MM.1S (cell line): ENCODE results near the gene TICAM1.
A peak's percentile ranks its signal among the peaks of the same experiment; 100 is the strongest.

Source experiments
- DNase-seq: peaks from one replicate; pipeline ENCODE4 v3.0.0-alpha.2; 2015
- H2AFZ ChIP-seq: fragments of 300-600 bp; sonication (generic); 2 replicates; pipeline ENCODE4 v1.6.0; 2016; ENCODE audit warnings: antibody characterized with exemption, low read length
- H3F3A ChIP-seq: fragments of 300-600 bp; sonication (generic); 2 replicates; pipeline ENCODE4 v1.6.1; 2016; ENCODE audit warnings: mild to moderate bottlenecking, antibody characterized with exemption, low read length, moderate library complexity, mixed read lengths; ENCODE audit not compliant: insufficient read depth
- H3K27ac ChIP-seq: fragments of 300-600 bp; sonication (generic); 2 replicates; pipeline ENCODE4 v1.5.1; 2016; ENCODE audit warnings: mild to moderate bottlenecking, low read length
- H3K27me3 ChIP-seq: fragments of 300-600 bp; sonication (generic); replicated peaks from 2 replicates; pipeline ENCODE4 v1.6.0; 2016; ENCODE audit warnings: low read length; ENCODE audit not compliant: insufficient read depth
- H3K36me3 ChIP-seq: fragments of 300-600 bp; sonication (generic); replicated peaks from 2 replicates; pipeline ENCODE4 v1.6.1; 2016; ENCODE audit warnings: mild to moderate bottlenecking, low read length, mixed read lengths; ENCODE audit not compliant: insufficient read depth
- H3K4me1 ChIP-seq: fragments of 300-600 bp; sonication (generic); 2 replicates; pipeline ENCODE4 v1.6.1; 2016; ENCODE audit warnings: low read length, mixed read lengths
- H3K4me2 ChIP-seq: fragments of 300-600 bp; sonication (generic); 2 replicates; pipeline ENCODE4 v1.6.0; 2016; ENCODE audit warnings: low read depth, low read length
- H3K4me3 ChIP-seq: fragments of 300-600 bp; sonication (generic); 2 replicates; pipeline ENCODE4 v1.5.1; 2016; ENCODE audit warnings: low read length, mixed read lengths
- H3K79me2 ChIP-seq: fragments of 300-600 bp; sonication (generic); 2 replicates; pipeline ENCODE4 v1.6.1; 2016; ENCODE audit warnings: mixed run types, low read length, mixed read lengths
- H3K9ac ChIP-seq: fragments of 300-600 bp; sonication (generic); 2 replicates; pipeline ENCODE4 v1.6.1; 2016; ENCODE audit warnings: low read length, mixed read lengths
- H3K9me2 ChIP-seq: fragments of 300-600 bp; sonication (generic); replicated peaks from 2 replicates; pipeline ENCODE4 v1.6.1; 2016; ENCODE audit warnings: mild to moderate bottlenecking, low read length, mixed read lengths; ENCODE audit not compliant: insufficient read depth
- H3K9me3 ChIP-seq: fragments of 300-600 bp; sonication (generic); replicated peaks from 2 replicates; pipeline ENCODE4 v1.6.1; 2016; ENCODE audit warnings: mild to moderate bottlenecking, low read length, mixed read lengths; ENCODE audit not compliant: insufficient read depth
- H4K20me1 ChIP-seq: fragments of 300-600 bp; sonication (generic); 2 replicates; pipeline ENCODE4 v1.6.1; 2016; ENCODE audit warnings: mild to moderate bottlenecking, low read length, moderate library complexity, mixed read lengths; ENCODE audit not compliant: insufficient read depth
- EZH2 ChIP-seq: fragments of 300-600 bp; sonication (generic); optimal IDR thresholded peaks from 2 replicates; pipeline ENCODE3; 2017; ENCODE audit warnings: low read depth, mild to moderate bottlenecking, antibody characterized with exemption, low read length, mixed read lengths
- EZH2phosphoT487 ChIP-seq: fragments of 300-600 bp; sonication (generic); IDR thresholded peaks from 2 replicates; pipeline ENCODE4 v1.6.1; 2018; ENCODE audit warnings: antibody characterized with exemption, low read length
- TF ChIP-seq, protein P1 (sequence below): fragments of 300-600 bp; sonication (generic); IDR thresholded peaks from 2 replicates; pipeline ENCODE4 v1.5.1; 2016; ENCODE audit warnings: antibody characterized with exemption, low read length, mixed read lengths

TICAM1 gene

DNA sequence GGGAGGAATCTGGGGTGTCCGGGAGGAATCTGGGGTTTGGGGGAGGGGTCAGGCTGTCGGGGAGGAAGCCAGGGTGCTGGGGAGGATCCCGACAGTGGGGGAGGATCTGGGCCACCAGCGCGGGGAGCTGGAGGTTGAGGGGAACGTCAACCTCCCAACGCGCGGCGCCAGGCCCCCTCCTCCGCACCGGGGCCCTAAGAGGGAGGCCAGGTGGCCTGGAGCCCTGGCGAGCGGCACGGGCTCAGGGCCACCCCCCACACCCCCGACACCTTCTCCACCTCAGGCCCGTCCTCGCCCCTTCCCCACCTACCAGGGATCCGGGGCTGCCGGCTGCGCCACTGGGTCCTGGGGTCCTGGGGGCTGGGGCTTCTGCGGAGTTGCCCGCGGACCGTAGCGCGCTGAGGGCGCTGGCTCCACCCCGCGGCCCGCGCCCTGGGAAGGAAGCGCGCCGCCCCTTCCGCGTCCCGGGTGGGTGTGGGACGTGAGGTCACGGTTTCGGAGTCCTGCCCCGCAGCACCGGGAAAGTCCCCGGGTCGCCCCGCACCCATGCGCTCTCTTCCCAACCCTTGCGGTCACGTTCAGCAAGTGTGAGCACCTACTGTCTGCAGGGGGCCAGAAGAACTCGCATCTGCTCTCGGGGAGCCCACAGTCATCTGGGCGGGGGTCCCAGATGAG lies at the start of gene TICAM1:
Gene TICAM1 (minus strand): TSS at position 409 of the 675 bp plus-strand sequence. CDS start 13,335 bp downstream, outside the sequence.
- no peaks in the 10 kb centered on the region for H3K9me3 ChIP-seq
- H4K20me1 ChIP-seq = no peaks in the 10 kb centered on the region
- peaks cover 15% of the 10 kb centered on the region for H3F3A ChIP-seq
- H3K36me3 ChIP-seq = no peaks in the 10 kb centered on the region
- H3K27me3 ChIP-seq = no peaks in the 10 kb centered on the region
- TF ChIP-seq EZH2 = no peak
- TF ChIP-seq EZH2phosphoT487 = no peak
- TF ChIP-seq, protein P1, sequence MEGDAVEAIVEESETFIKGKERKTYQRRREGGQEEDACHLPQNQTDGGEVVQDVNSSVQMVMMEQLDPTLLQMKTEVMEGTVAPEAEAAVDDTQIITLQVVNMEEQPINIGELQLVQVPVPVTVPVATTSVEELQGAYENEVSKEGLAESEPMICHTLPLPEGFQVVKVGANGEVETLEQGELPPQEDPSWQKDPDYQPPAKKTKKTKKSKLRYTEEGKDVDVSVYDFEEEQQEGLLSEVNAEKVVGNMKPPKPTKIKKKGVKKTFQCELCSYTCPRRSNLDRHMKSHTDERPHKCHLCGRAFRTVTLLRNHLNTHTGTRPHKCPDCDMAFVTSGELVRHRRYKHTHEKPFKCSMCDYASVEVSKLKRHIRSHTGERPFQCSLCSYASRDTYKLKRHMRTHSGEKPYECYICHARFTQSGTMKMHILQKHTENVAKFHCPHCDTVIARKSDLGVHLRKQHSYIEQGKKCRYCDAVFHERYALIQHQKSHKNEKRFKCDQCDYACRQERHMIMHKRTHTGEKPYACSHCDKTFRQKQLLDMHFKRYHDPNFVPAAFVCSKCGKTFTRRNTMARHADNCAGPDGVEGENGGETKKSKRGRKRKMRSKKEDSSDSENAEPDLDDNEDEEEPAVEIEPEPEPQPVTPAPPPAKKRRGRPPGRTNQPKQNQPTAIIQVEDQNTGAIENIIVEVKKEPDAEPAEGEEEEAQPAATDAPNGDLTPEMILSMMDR = no peak
- no peaks in the 10 kb centered on the region for H3K9me2 ChIP-seq
- H2AFZ ChIP-seq = peak within 1 kb of the TSS; percentile 95
- peak within 1 kb of the TSS; percentile 20; the same call in 1 of the 2 replicates for H3K27ac ChIP-seq
- H3K9ac ChIP-seq = peak within 1 kb of the TSS; percentile 84
- H3K4me1 ChIP-seq = peaks cover 7% of the 10 kb centered on the region
- peak within 1 kb of the TSS; percentile 65 for H3K4me2 ChIP-seq
- peak; percentile 82 for DNase-seq
- H3K79me2 ChIP-seq = peaks cover 42% of the 10 kb centered on the region
- H3K4me3 ChIP-seq = peak within 1 kb of the TSS; percentile 96

DNA sequence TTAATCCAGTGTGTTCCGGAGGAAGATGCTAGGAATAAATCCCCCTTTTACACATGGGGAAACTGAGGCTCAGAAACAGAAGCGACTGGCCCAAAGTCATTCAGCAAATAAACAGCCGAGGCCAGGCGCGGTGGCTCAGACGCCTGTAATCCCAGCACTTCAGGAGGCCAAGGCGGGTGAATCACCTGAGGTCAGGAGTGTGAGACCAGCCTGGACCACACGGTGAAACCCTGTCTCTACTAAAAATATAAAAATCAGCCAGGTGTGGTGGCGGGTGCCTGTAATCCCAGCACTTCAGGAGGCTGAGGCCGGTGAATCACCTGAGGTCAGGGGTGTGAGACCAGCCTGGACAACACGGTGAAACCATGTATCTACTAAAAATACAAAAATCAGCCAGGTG lies 47.5 kb upstream of the TICAM1 start:
- Histone ChIP-seq H3K4me2 (no peak overlapping the region), H3K9me3 (no peaks in the 10 kb centered on the region), H3K4me1 (no peaks in the 10 kb centered on the region), H3K4me3 (no peak overlapping the region), H3K9ac (no peak overlapping the region), H3K27ac (no peak overlapping the region), H3K36me3 (no peaks in the 10 kb centered on the region), H4K20me1 (no peaks in the 10 kb centered on the region), H3K79me2 (no peaks in the 10 kb centered on the region), H3K9me2 (no peaks in the 10 kb centered on the region), H3K27me3 (0 out of 2 replicates have a peak, but pooled peaks cover 2% of the 10 kb centered on the region), H3F3A (no peaks in the 10 kb centered on the region), H2AFZ (no peak overlapping the region)
- TF ChIP-seq, protein P1 = no peak
- TF ChIP-seq EZH2phosphoT487 (no peak), EZH2 (no peak)
- no peak for DNase-seq

DNA sequence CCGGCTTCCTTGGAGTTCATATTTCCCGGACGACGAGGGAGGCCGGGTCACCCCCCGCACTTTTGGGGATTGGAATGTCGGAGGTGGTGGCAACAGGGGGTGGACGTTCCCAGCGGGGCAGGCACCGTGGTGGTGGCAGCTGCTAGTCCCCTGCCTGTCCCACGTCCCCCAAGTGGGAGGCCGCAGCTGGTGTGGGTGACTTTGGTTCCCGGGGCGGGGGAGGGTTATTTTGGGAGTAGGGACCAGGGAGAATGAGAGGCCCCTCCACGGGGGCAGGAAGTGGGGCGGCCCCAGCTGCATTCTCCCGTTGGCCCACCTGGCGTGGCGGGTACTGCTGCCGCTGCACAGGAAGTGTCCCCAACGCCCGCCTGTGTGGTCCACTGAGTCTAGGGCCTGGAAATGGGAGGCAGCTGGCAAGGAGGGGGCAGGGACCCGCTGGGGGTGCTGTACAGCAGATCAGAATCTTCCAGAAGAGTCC lies 47.0 kb upstream of the TICAM1 start:
- TF ChIP-seq EZH2phosphoT487 (no peak), EZH2 (no peak)
- TF ChIP-seq, protein P1 = no peak
- DNase-seq = no peak
- Histone ChIP-seq H3K9ac (no peak overlapping the region), H3K9me2 (no peaks in the 10 kb centered on the region), H3K9me3 (no peaks in the 10 kb centered on the region), H3K27ac (no peak overlapping the region), H3K4me3 (no peak overlapping the region), H2AFZ (no peak overlapping the region), H3F3A (no peaks in the 10 kb centered on the region), H3K4me1 (no peaks in the 10 kb centered on the region), H4K20me1 (no peaks in the 10 kb centered on the region), H3K79me2 (no peaks in the 10 kb centered on the region), H3K36me3 (no peaks in the 10 kb centered on the region), H3K27me3 (0 out of 2 replicates have a peak, but pooled peaks cover 6% of the 10 kb centered on the region), H3K4me2 (no peak overlapping the region)
